ENCODE measurements around the gene ONECUT3. TPM values are rescaled to one million over a fixed set of nuclear protein-coding genes. Genes with fewer than 3 reads are reported as not detected.

The ONECUT3 gene
- total RNA-seq, 3 donors from 2014 or later: not detected

DNA sequence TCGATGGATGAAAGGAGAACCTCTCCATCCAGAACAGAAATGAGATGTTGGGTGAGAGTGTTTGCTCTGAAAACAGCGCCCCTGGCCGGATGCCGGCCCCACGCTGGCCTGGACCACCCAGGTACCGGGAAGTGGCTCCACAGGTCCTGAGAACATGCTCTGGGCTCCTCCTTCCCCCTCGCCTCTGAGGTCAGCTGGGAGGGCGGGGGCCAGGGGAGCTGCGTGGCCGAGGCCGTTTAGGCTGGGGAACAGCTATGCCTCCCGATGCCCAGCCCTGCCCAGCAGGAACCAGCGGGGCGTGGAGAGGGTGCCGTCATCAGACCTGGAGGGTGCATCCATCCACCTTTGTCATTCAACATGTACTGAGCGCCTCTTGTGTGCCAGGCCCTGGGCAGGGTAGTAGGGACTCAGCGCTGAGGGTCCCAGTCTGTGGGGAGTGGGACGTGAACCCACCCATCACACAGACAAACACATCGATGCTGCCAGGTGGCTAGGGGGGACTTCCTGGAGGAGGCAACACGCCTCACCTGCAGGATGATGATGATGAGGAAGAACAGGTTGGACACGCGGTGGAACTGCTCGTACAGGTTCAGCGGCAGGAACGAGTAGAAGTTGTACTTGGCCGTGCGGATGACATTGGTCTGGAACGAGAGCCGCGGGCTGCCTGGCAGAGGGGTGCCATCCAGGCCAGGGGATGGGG lies 54.5 kb downstream of the ONECUT3 start:
- ATAC-seq: no peak
- no peak for TF ChIP-seq CTCF (IDR thresholded peaks at IDR 0.05)
- Histone ChIP-seq H3K9me3 (no peaks in the 10 kb centered on the region), H3K4me3 (no peak overlapping the region), H3K36me3 (ENCODE audit: low read depth) (no peaks in the 10 kb centered on the region), H3K4me1 (ENCODE audit: low read depth) (peaks cover 9% of the 10 kb centered on the region)
- intact Hi-C loops (cut with DNase I, micrococcal nuclease): no loop called here
- DNase-seq: peak in 2 of 3 donors; percentile 18 to 48

DNA sequence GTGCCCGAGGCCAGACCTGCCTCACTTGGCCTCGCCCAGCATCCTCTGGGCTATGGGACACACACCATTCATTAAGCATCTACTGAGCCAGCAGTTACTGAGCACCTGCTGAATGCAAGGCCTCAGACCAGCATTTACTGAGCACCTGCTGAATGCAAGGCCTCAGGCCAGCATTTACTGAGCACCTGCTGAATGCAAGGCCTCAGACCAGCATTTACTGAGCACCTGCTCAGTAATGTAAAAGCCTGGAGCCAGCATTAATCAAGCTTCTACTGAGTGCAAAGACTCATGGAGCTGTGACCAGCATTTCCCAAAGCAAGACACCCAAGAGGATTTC lies 55.1 kb downstream of the ONECUT3 start:
- H3K4me1 ChIP-seq (ENCODE audit: low read depth): peaks cover 14% of the 10 kb centered on the region
- ATAC-seq (no peak), DNase-seq (no peak)
- no peaks in the 10 kb centered on the region for H3K9me3 ChIP-seq
- no peak overlapping the region for H3K4me3 ChIP-seq
- no peaks in the 10 kb centered on the region for H3K36me3 ChIP-seq (ENCODE audit: low read depth)
- no peak for TF ChIP-seq CTCF (IDR thresholded peaks at IDR 0.05)
- intact Hi-C loops (cut with DNase I, micrococcal nuclease): no loop called here

GRCh38 chr19:1809678-1810077 lies 56.4 kb downstream of the ONECUT3 start:
- TF ChIP-seq CTCF (IDR thresholded peaks at IDR 0.05): no peak

GRCh38 chr19:1810439-1811160 lies 57.3 kb downstream of the ONECUT3 start:
- TF ChIP-seq CTCF (IDR thresholded peaks at IDR 0.05): no peak
- H3K4me1 ChIP-seq (ENCODE audit: low read depth): peaks cover 16% of the 10 kb centered on the region
- H3K4me3 ChIP-seq: no peak overlapping the region
- DNase-seq: peak in 1 of 3 donors; percentile 34
- H3K36me3 ChIP-seq (ENCODE audit: low read depth): no peaks in the 10 kb centered on the region
- intact Hi-C loops (cut with DNase I, micrococcal nuclease): no loop called here
- ATAC-seq: no peak
- no peaks in the 10 kb centered on the region for H3K9me3 ChIP-seq

More at GRCh38 chr19:1809678-1810077, 56.4 kb downstream of the ONECUT3 start:
- no peak overlapping the region for H3K4me3 ChIP-seq
- ATAC-seq: no peak
- peaks cover 16% of the 10 kb centered on the region for H3K4me1 ChIP-seq (ENCODE audit: low read depth)
- intact Hi-C loops (cut with DNase I, micrococcal nuclease): no loop called here
- peak in 2 of 3 donors; percentile 33 to 49 for DNase-seq
- no peaks in the 10 kb centered on the region for H3K36me3 ChIP-seq (ENCODE audit: low read depth)
- no peaks in the 10 kb centered on the region for H3K9me3 ChIP-seq

DNA sequence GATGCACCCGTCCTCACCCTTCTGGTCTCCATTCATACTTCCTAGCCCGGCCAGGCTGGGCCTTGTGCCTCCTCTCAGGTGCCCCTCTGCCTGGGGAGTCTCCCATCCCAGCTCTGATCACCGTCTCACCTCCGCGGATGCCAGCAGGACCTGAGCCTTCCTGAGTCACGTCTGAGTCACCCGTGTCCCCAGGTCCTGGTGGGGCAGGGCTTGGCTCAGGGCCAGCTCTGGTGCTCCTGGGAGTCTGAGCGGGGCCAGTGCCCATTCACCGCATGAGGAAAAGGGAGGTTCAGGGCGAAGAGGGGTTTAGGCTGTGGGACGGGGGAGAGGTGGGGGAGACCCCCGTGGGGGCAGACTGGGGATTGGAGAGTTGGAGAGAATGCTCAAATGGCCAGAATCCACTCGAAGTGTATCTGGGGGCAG lies 58.2 kb downstream of the ONECUT3 start:
- DNase-seq (peak; percentile 60 to 85 (median 74)), ATAC-seq (peak; percentile 37)
- peaks cover 16% of the 10 kb centered on the region for H3K4me1 ChIP-seq (ENCODE audit: low read depth)
- no peak for TF ChIP-seq CTCF (IDR thresholded peaks at IDR 0.05)
- H3K36me3 ChIP-seq (ENCODE audit: low read depth): no peaks in the 10 kb centered on the region
- intact Hi-C loops (cut with DNase I, micrococcal nuclease): no loop called here
- no peak overlapping the region for H3K4me3 ChIP-seq
- H3K9me3 ChIP-seq: no peaks in the 10 kb centered on the region
